ENCODE data around the gene BCKDHB.

BCKDHB gene

GRCh38 chr6:80363501-80364122, 257.1 kb downstream of the BCKDHB start:
- DNase-seq (ENCODE audit: insufficient read length, low spot score) (no peak), FAIRE-seq (no peak)

DNA sequence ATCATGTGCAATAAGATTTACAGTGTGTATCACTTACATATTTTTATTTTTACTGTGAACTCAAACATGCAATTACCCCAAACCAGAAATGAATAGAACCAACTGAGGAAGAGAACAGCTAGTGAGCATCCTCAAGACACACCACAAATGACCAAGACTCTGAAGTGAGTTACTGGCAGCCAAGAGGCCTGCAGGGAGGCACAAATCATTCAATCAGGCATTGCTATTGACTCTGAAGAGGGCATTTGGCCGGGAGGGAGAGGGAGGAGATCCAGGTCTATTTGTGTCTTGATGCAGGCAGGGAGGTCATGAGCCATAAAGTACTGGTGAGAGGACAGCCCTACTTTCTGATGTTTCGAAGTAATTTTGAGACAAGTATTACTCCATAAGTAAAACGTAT, 257.7 kb downstream of the BCKDHB start:
- no peak for DNase-seq (ENCODE audit: insufficient read length, low spot score)
- no peak for FAIRE-seq

DNA sequence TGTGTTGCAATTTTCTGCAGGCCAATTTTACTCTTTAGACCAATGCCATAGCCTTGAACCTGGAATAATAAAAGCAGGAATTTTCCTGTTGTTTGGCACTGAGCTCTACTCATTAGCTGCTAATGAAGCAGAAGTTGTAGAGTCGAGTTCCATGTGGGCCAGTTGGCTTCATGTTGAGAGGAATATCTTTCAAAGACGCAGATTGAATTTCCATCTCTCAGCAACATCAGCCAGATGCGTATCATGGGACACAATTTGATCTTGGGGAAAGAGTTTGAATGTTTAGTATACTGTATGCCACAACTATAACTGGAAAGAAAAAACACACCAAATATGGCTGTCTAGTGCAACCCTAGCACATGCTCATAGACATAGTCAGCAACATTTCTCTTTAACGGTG, 259.6 kb downstream of the BCKDHB start:
- FAIRE-seq (no peak), DNase-seq (ENCODE audit: insufficient read length, low spot score) (no peak)

GRCh38 chr6:80366714-80367113, 260.2 kb downstream of the BCKDHB start:
- no peak for DNase-seq (ENCODE audit: insufficient read length, low spot score)

DNA sequence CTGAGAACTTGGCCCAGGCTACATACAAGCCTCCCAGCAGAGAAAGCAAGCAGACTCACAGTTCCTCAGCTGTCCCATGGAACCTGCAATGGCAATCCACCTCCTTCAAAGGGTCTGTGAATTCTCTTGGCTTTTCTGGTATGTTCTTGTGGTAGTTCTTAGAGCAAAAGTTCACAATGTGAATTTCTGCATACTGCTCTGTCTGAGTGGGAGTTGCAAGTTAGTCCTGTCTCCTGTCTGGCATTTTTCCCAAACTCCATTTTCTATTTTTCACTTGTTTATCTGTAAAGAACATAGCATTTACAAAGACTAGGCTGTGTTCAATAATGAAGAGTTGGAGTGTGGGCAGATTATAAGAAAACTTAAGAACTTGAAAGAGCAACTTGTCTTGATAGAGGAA, 269.9 kb downstream of the BCKDHB start:
- FAIRE-seq (no peak), DNase-seq (ENCODE audit: insufficient read length, low spot score) (no peak)

More at GRCh38 chr6:80366714-80367113, 260.2 kb downstream of the BCKDHB start:
- no peak for FAIRE-seq

GRCh38 chr6:80380566-80380965, 274.1 kb downstream of the BCKDHB start:
- FAIRE-seq = no peak
- no peak for DNase-seq (ENCODE audit: insufficient read length, low spot score)

- no peak for DNase-seq (ENCODE audit: insufficient read length, low spot score)
- no peak for FAIRE-seq
These were observed 276.3 kb downstream of the BCKDHB start for GRCh38 chr6:80382811-80383210.

- FAIRE-seq = no peak
- no peak for DNase-seq (ENCODE audit: insufficient read length, low spot score)
These were observed 282.0 kb downstream of the BCKDHB start for GRCh38 chr6:80388507-80388906.
